Right atrium auricular region (tissue), 2 donors: ENCODE results near the gene PLLP. TPM values are rescaled to one million over a fixed set of nuclear protein-coding genes. Genes with fewer than 3 reads are reported as not detected.

Experiments
- DNase-seq: peaks from one replicate; pipeline ENCODE4 v3.0.0-alpha.2; 2019; ENCODE audit warnings: low spot score
- H3K27ac ChIP-seq, 2 donors: fragments of 200-600 bp; sonication (generic); 1 replicate in 1 of 2; 2 replicates in 1 of 2; pipeline ENCODE4 v1.5.1; 2016 to 2019
- H3K27me3 ChIP-seq, 2 donors: fragments of 200-600 bp; sonication (generic); one replicate each; pipeline versions ENCODE4 v1.5.1 to v1.6.0; 2017 to 2019
- H3K36me3 ChIP-seq: fragments of 200-600 bp; sonication (generic); one replicate; pipeline ENCODE4 v1.5.1; 2016
- H3K4me1 ChIP-seq, 2 donors: fragments of 200-600 bp; sonication (generic); one replicate each; pipeline versions ENCODE4 v1.5.1 to v1.6.0; 2017 to 2019
- H3K4me3 ChIP-seq, 2 donors: fragments of 200-600 bp; sonication (generic); 1 replicate in 1 of 2; 2 replicates in 1 of 2; pipeline ENCODE4 v1.5.1; 2017 to 2019; ENCODE audit warnings: mild to moderate bottlenecking in 1 of 2, moderate library complexity in 1 of 2
- H3K9me3 ChIP-seq, 2 donors: fragments of 200-600 bp; sonication (generic); one replicate each; pipeline ENCODE4 v1.5.1; 2019
- CTCF ChIP-seq, 2 donors: fragments of 200-600 bp; sonication (generic); IDR thresholded peaks; one replicate each; pipeline ENCODE4 v1.5.1; 2019; ENCODE audit warnings: antibody characterized with exemption in 2 of 2
- total RNA-seq, 2 donors: library from RNA; depleted of rRNA; stranded (reverse); fragments of >200 nt; gene quantifications; one replicate each; pipeline ENCODE4 v1.1.0, GENCODE V29; 2016

PLLP gene
- total RNA-seq, 2 donors from 2014 or later = 14.4 to 22.4 TPM

DNA sequence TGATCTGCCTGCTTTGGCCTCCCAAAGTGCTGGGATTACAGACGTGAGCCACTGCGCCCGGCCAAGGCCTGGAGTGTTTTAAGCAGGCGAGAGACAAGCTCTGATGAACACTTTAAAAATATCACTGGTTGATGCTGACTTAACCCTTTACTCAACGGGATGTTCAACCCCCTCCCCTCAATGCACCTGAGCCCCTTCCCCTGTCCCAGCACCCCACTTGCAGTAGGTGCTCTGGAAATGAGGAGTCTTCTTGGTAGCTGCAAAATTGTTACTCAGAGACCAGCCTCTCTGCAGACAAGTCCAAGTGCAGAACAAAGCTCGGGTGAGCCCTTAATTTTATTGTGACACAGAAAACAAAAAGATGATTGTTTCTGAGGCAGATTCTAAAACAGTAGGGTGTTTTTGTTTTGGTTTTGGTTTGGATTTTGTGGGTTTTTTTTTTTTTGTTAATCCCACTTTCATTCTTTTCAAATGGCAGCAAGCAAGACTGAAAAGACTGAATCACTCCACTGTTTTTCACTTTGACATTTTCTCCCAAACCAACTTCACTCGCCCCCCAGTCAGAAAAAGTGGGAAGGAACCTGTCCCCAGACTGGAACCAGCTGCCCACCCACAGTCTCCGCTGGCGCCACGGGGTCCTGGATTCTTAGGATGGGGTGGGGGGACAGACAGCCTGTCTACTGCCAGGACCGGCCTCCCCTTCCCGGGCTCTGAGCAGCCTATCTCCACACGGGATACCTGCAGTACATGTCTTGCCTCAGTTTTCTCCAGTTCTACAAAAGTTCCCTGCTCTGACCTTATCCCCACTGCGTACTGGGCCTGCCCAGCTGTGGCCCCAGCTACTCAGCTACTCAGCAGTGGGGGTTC lies 5.2 kb upstream of the PLLP start:
- H3K9me3 ChIP-seq = no peaks in the 10 kb centered on the region
- H3K36me3 ChIP-seq = no peaks in the 10 kb centered on the region
- no peak for TF ChIP-seq CTCF (IDR thresholded peaks at IDR 0.05)
- no peaks in the 10 kb centered on the region for H3K27me3 ChIP-seq
- DNase-seq = no peak
- no peak overlapping the region for H3K27ac ChIP-seq
- H3K4me3 ChIP-seq = no peak overlapping the region
- H3K4me1 ChIP-seq = peaks cover 0 to 6% of the 10 kb centered on the region in 2 donors

DNA sequence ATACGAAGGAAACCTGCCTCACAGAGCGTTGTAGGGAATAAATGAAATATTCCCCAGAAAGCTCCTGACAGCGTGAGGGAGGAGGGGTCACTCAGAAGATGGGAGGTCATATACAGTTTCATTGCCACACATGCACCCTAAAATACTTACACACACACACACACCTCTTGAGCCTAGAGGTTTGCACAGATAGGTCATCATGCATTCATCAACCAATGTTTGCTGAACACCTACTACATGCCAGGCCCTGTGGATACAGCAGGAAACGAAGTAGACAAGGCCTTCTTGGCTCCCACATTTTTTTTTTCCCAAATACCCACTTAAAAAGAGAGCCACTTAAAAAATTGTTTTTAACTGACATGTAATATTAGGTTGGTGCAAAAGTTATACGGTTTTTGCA lies 907 bp upstream of the PLLP start:
- TF ChIP-seq CTCF (IDR thresholded peaks at IDR 0.05) = no peak
- Histone ChIP-seq H3K27ac (no peak overlapping the region), H3K36me3 (no peaks in the 10 kb centered on the region), H3K27me3 (no peaks in the 10 kb centered on the region), H3K4me3 (no peak overlapping the region), H3K9me3 (no peaks in the 10 kb centered on the region), H3K4me1 (peaks cover 0 to 16% of the 10 kb centered on the region in 2 donors)
- no peak for DNase-seq

- no peak for DNase-seq
- Histone ChIP-seq H3K36me3 (no peaks in the 10 kb centered on the region), H3K9me3 (no peaks in the 10 kb centered on the region), H3K4me1 (peaks cover 0 to 16% of the 10 kb centered on the region in 2 donors), H3K27me3 (no peaks in the 10 kb centered on the region), H3K4me3 (peak overlapping the region; percentile 35 to 63), H3K27ac (peak overlapping the region in 1 of 2 donors; percentile 2)
- no peak for TF ChIP-seq CTCF (IDR thresholded peaks at IDR 0.05)
Observed at GRCh38 chr16:57284952-57285363, 486 bp upstream of the PLLP start.

DNA sequence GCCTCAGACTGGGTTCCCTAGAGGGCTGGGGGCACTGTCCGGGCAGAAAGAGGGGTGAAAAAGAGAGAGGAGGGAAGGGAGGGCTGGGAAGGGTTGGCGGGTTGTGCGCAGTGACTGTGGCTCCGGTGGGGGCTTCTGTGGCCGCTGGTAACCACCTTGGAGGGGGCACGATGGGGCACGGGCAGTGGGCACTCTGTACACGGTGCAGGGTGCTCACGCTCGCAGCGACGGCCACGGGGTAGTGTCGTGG lies 588 bp downstream of the PLLP start:
- no peak for TF ChIP-seq CTCF (IDR thresholded peaks at IDR 0.05)
- no peak for DNase-seq
- peak overlapping the region in 1 of 2 donors; percentile 63 for H3K4me3 ChIP-seq
- peaks cover 0 to 16% of the 10 kb centered on the region in 2 donors for H3K4me1 ChIP-seq
- peak overlapping the region in 1 of 2 donors; percentile 18 for H3K27ac ChIP-seq
- H3K36me3 ChIP-seq = no peaks in the 10 kb centered on the region
- no peaks in the 10 kb centered on the region for H3K27me3 ChIP-seq
- H3K9me3 ChIP-seq = no peaks in the 10 kb centered on the region

- Histone ChIP-seq H3K4me1 (peaks cover 0 to 16% of the 10 kb centered on the region in 2 donors), H3K9me3 (no peaks in the 10 kb centered on the region), H3K27ac (peak overlapping the region in 1 of 2 donors; percentile 18), H3K27me3 (no peaks in the 10 kb centered on the region), H3K4me3 (peak overlapping the region in 1 of 2 donors; percentile 63), H3K36me3 (no peaks in the 10 kb centered on the region)
- DNase-seq = no peak
- TF ChIP-seq CTCF (IDR thresholded peaks at IDR 0.05) = no peak
Observed at GRCh38 chr16:57283214-57283958, 1.1 kb downstream of the PLLP start.
